ENCODE measurements around the gene TACC2.

The TACC2 gene

DNA sequence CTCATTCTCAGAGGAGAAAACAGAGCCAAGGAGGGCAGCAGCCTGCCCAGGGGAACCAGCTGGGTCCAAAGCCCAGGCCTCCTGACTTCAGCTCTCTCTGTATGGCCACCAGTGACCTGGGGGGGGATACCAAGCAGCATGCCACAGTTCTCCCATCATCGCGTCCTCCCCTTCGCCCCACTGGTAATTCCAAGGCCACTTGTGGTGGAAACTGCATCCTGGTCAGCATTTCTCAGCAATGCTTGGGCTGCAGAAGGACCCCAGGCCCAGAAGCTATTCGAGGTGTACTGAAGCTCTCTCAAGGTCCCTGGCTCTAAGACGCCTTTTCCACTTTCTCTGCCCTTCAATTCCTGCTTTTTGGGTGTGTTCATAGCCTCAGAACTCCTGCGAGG lies 309.2 kb downstream of the TACC2 start:
- Histone ChIP-seq H4K20me1 (ENCODE audit: insufficient read depth, low read length) (no peaks in the 10 kb centered on the region; the same call in 1 of the 2 replicates), H3K4me2 (ENCODE audit: insufficient read depth, low read length) (no peak overlapping the region), H3K4me3 (ENCODE audit: low read depth in 1 of 2, low read length in 2 of 2) (no peak overlapping the region), H3K36me3 (ENCODE audit: insufficient read depth, low read length) (no peaks in the 10 kb centered on the region), H3K27me3 (ENCODE audit: insufficient read depth, low read length, poor library complexity) (peaks cover 5% of the 10 kb centered on the region), H3K4me1 (ENCODE audit: insufficient read depth, low read length) (0 out of 2 replicates have a peak, but pooled peaks cover 3% of the 10 kb centered on the region), H3K9ac (ENCODE audit: low read depth, low read length) (no peak overlapping the region), H3K9me3 (ENCODE audit: insufficient read depth, low read length, severe bottlenecking) (no peaks in the 10 kb centered on the region), H3K79me2 (ENCODE audit: insufficient read depth, low read length) (no peaks in the 10 kb centered on the region), H3K27ac (ENCODE audit: low read length) (no peak overlapping the region), H2AFZ (ENCODE audit: low read depth, low read length) (no peak overlapping the region)
- ATAC-seq (ENCODE audit: insufficient read depth, low read depth) (no peak), DNase-seq (no peak)
- no peak for TF ChIP-seq EZH2 (IDR thresholded peaks at IDR 0.05; ENCODE audit: borderline replicate concordance, low read depth, low read length, severe bottlenecking)
- TF ChIP-seq, protein P1, sequence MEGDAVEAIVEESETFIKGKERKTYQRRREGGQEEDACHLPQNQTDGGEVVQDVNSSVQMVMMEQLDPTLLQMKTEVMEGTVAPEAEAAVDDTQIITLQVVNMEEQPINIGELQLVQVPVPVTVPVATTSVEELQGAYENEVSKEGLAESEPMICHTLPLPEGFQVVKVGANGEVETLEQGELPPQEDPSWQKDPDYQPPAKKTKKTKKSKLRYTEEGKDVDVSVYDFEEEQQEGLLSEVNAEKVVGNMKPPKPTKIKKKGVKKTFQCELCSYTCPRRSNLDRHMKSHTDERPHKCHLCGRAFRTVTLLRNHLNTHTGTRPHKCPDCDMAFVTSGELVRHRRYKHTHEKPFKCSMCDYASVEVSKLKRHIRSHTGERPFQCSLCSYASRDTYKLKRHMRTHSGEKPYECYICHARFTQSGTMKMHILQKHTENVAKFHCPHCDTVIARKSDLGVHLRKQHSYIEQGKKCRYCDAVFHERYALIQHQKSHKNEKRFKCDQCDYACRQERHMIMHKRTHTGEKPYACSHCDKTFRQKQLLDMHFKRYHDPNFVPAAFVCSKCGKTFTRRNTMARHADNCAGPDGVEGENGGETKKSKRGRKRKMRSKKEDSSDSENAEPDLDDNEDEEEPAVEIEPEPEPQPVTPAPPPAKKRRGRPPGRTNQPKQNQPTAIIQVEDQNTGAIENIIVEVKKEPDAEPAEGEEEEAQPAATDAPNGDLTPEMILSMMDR (IDR thresholded peaks at IDR 0.05; ENCODE audit: borderline replicate concordance, extremely low read depth, low read length, poor library complexity, severe bottlenecking), result no peak

DNA sequence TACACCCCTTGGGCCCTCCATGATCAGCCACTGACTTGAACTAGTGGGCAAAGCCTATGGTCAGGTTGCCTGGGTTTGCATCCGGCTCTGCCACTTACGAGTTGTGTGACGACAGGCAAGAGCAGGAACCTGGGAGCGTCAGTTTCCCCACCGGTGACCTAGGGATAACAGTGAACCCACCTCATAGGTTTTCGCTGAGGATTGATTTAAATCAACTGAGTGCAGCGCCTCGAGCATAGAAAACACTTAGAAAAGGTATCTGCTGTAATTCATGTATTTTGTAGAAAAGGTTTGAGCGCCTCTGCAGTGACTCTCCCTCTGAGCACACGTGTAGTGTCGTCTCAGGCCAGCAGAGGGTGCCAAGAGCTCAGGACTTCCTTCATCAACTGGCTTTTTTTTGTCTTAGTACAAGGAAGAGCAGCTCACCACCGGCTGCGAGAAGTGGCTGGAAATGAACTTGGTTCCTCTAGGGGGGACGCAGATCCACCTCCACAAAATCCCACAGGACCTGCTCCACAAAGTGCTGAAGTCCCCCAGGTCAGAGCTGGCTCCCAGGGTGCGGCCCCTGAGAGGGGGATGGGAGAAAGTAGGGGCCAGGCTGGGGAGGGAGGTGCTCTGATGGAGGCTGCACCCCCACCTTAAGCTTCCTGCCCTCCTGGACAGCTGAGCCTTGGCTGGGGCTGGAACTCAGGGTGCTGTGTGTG lies 309.8 kb downstream of the TACC2 start:
- H3K4me1 ChIP-seq (ENCODE audit: insufficient read depth, low read length), result 0 out of 2 replicates have a peak, but pooled peaks cover 3% of the 10 kb centered on the region
- H3K4me3 ChIP-seq (ENCODE audit: low read depth in 1 of 2, low read length in 2 of 2), result peak overlapping the region in 1 of 2 experiments; percentile 32; a peak in 1 of 4 replicates
- H3K36me3 ChIP-seq (ENCODE audit: insufficient read depth, low read length), result no peaks in the 10 kb centered on the region
- H3K79me2 ChIP-seq (ENCODE audit: insufficient read depth, low read length), result no peaks in the 10 kb centered on the region
- DNase-seq (peak; percentile 69), ATAC-seq (ENCODE audit: insufficient read depth, low read depth) (peak; percentile 89)
- H4K20me1 ChIP-seq (ENCODE audit: insufficient read depth, low read length), result no peaks in the 10 kb centered on the region; the same call in 1 of the 2 replicates
- peak overlapping the region; percentile 49 for H3K4me2 ChIP-seq (ENCODE audit: insufficient read depth, low read length)
- H3K9ac ChIP-seq (ENCODE audit: low read depth, low read length), result peak overlapping the region; percentile 10; the same call in 1 of the 2 replicates
- peak overlapping the region; percentile 48 for H2AFZ ChIP-seq (ENCODE audit: low read depth, low read length)
- peaks cover 5% of the 10 kb centered on the region for H3K27me3 ChIP-seq (ENCODE audit: insufficient read depth, low read length, poor library complexity)
- no peaks in the 10 kb centered on the region for H3K9me3 ChIP-seq (ENCODE audit: insufficient read depth, low read length, severe bottlenecking)
- H3K27ac ChIP-seq (ENCODE audit: low read length), result no peak overlapping the region
- no peak for TF ChIP-seq EZH2 (IDR thresholded peaks at IDR 0.05; ENCODE audit: borderline replicate concordance, low read depth, low read length, severe bottlenecking)
- TF ChIP-seq, protein P1 (IDR thresholded peaks at IDR 0.05; ENCODE audit: borderline replicate concordance, extremely low read depth, low read length, poor library complexity, severe bottlenecking), result peak; percentile 91

DNA sequence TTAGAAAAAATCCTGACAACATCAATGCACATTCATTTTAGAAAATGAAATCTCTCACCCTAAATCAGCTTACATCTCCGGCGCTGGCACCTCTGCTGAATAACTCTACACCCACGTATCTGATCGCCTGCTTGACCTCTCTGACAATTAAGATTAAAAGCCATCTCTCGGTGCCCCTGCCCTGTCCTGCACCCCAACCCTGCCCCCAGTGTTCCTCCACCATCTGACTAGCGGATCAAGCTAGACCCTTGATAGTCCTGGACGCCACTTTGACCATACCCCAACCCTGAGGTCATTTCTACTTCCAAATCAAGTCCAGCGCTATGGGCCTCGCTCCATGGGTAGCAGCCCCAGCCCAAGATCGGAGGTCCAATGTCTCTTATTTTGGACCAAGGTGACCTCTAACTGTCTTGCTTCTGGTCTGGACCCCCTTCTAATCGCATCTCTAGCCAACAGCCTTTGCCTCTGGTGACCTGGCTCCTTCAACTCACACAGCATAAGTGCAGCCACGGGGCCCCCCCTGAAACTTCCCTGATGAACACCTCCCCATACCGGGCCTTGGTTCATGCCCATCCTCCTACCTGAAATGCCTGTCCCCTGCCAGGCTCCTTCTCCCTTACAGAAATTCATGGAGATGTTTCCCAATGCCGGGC lies 310.6 kb downstream of the TACC2 start:
- Histone ChIP-seq H3K4me1 (ENCODE audit: insufficient read depth, low read length) (0 out of 2 replicates have a peak, but pooled peaks cover 3% of the 10 kb centered on the region), H3K79me2 (ENCODE audit: insufficient read depth, low read length) (no peaks in the 10 kb centered on the region), H3K27me3 (ENCODE audit: insufficient read depth, low read length, poor library complexity) (no peaks in the 10 kb centered on the region), H3K9me3 (ENCODE audit: insufficient read depth, low read length, severe bottlenecking) (no peaks in the 10 kb centered on the region), H3K4me3 (ENCODE audit: low read depth in 1 of 2, low read length in 2 of 2) (no peak overlapping the region), H4K20me1 (ENCODE audit: insufficient read depth, low read length) (no peaks in the 10 kb centered on the region; the same call in 1 of the 2 replicates), H2AFZ (ENCODE audit: low read depth, low read length) (no peak overlapping the region), H3K36me3 (ENCODE audit: insufficient read depth, low read length) (no peaks in the 10 kb centered on the region), H3K27ac (ENCODE audit: low read length) (no peak overlapping the region), H3K4me2 (ENCODE audit: insufficient read depth, low read length) (no peak overlapping the region), H3K9ac (ENCODE audit: low read depth, low read length) (no peak overlapping the region; the same call in 1 of the 2 replicates)
- ATAC-seq (ENCODE audit: insufficient read depth, low read depth) (no peak), DNase-seq (no peak)
- TF ChIP-seq EZH2 (IDR thresholded peaks at IDR 0.05; ENCODE audit: borderline replicate concordance, low read depth, low read length, severe bottlenecking), result no peak
- TF ChIP-seq, protein P1 (IDR thresholded peaks at IDR 0.05; ENCODE audit: borderline replicate concordance, extremely low read depth, low read length, poor library complexity, severe bottlenecking), result no peak

Data from DND-41 (cell line).